ENCODE data around the gene DUOXA1.

DUOXA1 gene

DNA sequence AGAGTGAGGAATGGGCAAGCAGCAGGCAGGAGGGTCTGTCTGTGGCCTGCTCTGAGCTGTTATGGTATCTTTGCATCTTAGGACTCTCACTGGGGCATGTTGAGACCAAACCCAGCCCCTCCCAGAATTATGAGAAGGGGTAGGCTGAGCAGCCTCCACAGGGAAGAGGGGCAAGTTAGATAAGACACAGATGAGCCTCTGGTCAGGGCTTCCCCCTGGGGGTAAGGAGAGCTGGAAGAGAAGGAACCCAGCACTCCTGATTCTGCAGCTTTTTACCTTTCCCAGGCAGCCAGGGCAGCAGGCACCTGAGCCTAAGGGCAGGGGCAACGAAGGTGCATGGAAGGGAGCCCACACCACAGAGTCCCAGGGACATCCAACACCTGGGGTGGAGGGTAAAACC lies 19.4 kb upstream of the DUOXA1 start:
- Histone ChIP-seq H3K9me3 (replicated peaks; ENCODE audit: low read length) (no peaks in the 10 kb centered on the region), H3K27me3 (ENCODE audit: control insufficient read depth, insufficient read depth, low read length) (no peaks in the 10 kb centered on the region), H3K4me2 (ENCODE audit: low read length) (no peak overlapping the region), H3K4me1 (ENCODE audit: control insufficient read depth, insufficient read depth, low read length) (peaks cover 13% of the 10 kb centered on the region), H3K4me3 (ENCODE audit: low read length) (no peak overlapping the region), H3K36me3 (ENCODE audit: insufficient read depth, low read length) (no peaks in the 10 kb centered on the region), H3K9ac (ENCODE audit: low read depth, low read length) (no peak overlapping the region)

DNA sequence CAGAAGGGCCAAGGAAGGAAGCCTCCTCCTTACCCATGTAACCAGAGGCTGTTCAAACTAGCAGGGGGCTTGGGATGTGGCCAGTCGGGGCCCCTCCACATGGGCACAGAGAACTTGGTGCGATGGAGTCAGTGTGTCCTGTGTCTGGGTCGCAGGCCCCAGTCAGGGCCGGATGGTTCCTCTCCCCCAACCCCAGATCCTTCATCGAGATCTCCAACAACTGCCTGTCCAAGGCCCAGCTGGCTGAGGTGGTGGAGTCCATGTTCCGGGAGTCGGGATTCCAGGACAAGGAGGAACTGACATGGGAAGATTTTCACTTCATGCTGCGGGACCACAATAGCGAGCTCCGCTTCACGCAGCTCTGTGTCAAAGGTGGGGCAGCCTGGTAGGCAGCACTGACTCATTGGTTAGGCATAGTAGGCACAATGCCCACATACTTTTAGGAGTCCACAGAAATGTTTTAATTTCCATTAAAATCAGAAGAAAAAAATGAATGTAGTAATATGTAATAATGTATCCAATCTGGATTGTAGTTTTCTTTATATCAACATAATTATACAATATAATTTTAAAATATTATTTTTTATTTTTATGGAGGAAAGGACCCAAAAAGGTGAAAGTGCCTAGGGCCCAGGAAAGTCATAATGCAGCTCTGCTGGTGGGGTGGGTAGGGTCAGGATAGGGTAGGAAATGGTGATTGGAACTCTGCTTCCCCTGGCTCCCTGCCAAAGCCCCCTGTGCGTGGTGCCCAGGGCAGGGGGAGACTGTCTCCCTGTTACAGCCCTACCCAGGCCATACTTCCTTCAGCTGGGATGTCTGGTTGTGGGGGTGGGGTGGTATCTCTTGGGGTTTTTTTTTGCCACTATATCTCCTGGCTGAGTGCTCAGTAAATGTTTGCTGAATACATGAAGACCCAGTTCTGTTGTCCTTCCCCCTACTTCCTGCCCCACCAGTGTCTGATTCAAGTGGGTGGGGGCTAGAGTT lies 18.7 kb upstream of the DUOXA1 start:
- H3K4me3 ChIP-seq (ENCODE audit: low read length): no peak overlapping the region
- no peaks in the 10 kb centered on the region for H3K36me3 ChIP-seq (ENCODE audit: insufficient read depth, low read length)
- H3K27me3 ChIP-seq (ENCODE audit: control insufficient read depth, insufficient read depth, low read length): no peaks in the 10 kb centered on the region
- H3K4me2 ChIP-seq (ENCODE audit: low read length): no peak overlapping the region
- peaks cover 13% of the 10 kb centered on the region for H3K4me1 ChIP-seq (ENCODE audit: control insufficient read depth, insufficient read depth, low read length)
- no peak overlapping the region for H3K9ac ChIP-seq (ENCODE audit: low read depth, low read length)
- no peaks in the 10 kb centered on the region for H3K9me3 ChIP-seq (replicated peaks; ENCODE audit: low read length)

DNA sequence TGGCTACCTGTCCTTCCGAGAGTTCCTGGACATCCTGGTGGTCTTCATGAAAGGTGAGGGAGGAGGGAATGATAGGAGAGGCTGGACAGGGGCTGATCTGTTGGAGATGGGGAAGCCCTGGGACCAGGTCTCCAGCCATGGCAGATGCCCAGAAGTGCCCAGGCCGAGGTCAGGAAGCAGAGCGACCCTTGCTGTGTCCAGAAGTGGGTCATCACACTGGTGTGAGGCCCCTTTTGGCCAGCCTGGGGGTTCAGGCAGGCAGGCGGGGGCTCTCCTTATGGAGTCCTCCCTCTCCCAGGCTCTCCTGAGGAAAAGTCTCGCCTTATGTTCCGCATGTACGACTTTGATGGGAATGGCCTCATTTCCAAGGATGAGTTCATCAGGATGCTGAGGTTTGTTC lies 17.9 kb upstream of the DUOXA1 start:
- no peaks in the 10 kb centered on the region for H3K9me3 ChIP-seq (replicated peaks; ENCODE audit: low read length)
- no peak overlapping the region for H3K4me3 ChIP-seq (ENCODE audit: low read length)
- H3K4me2 ChIP-seq (ENCODE audit: low read length): no peak overlapping the region
- H3K9ac ChIP-seq (ENCODE audit: low read depth, low read length): no peak overlapping the region
- no peaks in the 10 kb centered on the region for H3K27me3 ChIP-seq (ENCODE audit: control insufficient read depth, insufficient read depth, low read length)
- peaks cover 13% of the 10 kb centered on the region for H3K4me1 ChIP-seq (ENCODE audit: control insufficient read depth, insufficient read depth, low read length)
- H3K36me3 ChIP-seq (ENCODE audit: insufficient read depth, low read length): no peaks in the 10 kb centered on the region

DNA sequence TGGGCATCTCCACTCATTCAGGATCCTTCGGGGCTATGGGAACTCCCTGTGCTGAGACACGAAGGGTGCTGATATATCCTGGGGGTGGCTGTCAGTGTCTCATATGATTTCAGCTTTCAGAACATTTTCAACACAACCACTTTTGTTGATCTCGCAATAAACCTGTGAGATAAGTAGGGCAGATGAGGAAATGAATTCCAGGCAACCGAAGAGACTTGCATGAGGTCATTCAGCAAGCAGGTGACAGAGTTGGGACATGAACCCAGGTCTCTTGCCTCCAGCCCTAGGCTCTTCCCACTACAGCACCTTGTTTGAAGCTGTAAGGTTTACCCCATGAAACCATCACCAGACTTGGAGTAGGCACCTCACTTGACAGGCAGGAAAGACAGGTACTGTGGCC lies 16.7 kb upstream of the DUOXA1 start:
- Histone ChIP-seq H3K27me3 (ENCODE audit: control insufficient read depth, insufficient read depth, low read length) (no peaks in the 10 kb centered on the region), H3K4me2 (ENCODE audit: low read length) (no peak overlapping the region), H3K9me3 (replicated peaks; ENCODE audit: low read length) (no peaks in the 10 kb centered on the region), H3K9ac (ENCODE audit: low read depth, low read length) (no peak overlapping the region), H3K36me3 (ENCODE audit: insufficient read depth, low read length) (no peaks in the 10 kb centered on the region), H3K4me1 (ENCODE audit: control insufficient read depth, insufficient read depth, low read length) (peaks cover 13% of the 10 kb centered on the region), H3K4me3 (ENCODE audit: low read length) (no peak overlapping the region)

DNA sequence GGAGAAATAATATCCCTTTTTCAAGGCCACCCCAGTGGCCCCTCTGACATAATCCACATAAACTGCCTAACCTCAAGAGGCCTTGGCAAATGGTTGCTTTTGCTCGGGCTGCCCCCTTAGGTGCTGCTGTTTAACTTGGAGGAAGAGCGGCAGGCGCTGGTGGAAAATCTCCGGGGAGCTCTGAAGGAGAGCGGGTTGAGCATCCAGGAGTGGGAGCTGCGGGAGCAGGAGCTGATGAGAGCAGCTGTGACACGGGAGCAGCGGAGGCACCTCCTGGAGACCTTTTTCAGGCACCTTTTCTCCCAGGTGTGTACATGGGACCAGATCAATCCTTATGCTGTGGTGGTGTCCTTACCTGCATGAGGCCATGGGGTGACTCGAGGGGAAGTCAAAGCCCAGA lies 15.1 kb upstream of the DUOXA1 start:
- no peaks in the 10 kb centered on the region for H3K9me3 ChIP-seq (replicated peaks; ENCODE audit: low read length)
- no peaks in the 10 kb centered on the region for H3K27me3 ChIP-seq (ENCODE audit: control insufficient read depth, insufficient read depth, low read length)
- no peak overlapping the region for H3K4me2 ChIP-seq (ENCODE audit: low read length)
- no peak overlapping the region for H3K4me3 ChIP-seq (ENCODE audit: low read length)
- H3K36me3 ChIP-seq (ENCODE audit: insufficient read depth, low read length): no peaks in the 10 kb centered on the region
- H3K9ac ChIP-seq (ENCODE audit: low read depth, low read length): no peak overlapping the region
- H3K4me1 ChIP-seq (ENCODE audit: control insufficient read depth, insufficient read depth, low read length): peaks cover 13% of the 10 kb centered on the region

DNA sequence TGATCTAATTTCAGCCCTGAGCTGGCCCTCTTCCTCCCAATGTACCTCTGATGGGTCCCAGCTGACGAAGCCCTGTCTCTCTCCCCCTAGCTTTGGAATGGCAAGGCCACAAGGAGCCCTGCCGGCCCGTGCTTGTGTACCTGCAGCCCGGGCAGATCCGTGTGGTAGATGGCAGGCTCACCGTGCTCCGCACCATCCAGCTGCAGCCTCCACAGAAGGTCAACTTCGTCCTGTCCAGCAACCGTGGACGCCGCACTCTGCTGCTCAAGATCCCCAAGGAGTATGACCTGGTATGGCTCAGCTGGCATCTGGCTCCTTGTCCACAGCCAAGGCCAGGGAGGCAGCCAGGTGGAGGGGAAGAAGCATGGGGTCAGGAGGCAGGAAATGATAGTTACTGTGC lies 14.3 kb upstream of the DUOXA1 start:
- Histone ChIP-seq H3K27me3 (ENCODE audit: control insufficient read depth, insufficient read depth, low read length) (peaks cover 3% of the 10 kb centered on the region), H3K36me3 (ENCODE audit: insufficient read depth, low read length) (no peaks in the 10 kb centered on the region), H3K9me3 (replicated peaks; ENCODE audit: low read length) (no peaks in the 10 kb centered on the region), H3K9ac (ENCODE audit: low read depth, low read length) (no peak overlapping the region), H3K4me1 (ENCODE audit: control insufficient read depth, insufficient read depth, low read length) (peaks cover 11% of the 10 kb centered on the region), H3K4me2 (ENCODE audit: low read length) (no peak overlapping the region), H3K4me3 (ENCODE audit: low read length) (no peak overlapping the region)

DNA sequence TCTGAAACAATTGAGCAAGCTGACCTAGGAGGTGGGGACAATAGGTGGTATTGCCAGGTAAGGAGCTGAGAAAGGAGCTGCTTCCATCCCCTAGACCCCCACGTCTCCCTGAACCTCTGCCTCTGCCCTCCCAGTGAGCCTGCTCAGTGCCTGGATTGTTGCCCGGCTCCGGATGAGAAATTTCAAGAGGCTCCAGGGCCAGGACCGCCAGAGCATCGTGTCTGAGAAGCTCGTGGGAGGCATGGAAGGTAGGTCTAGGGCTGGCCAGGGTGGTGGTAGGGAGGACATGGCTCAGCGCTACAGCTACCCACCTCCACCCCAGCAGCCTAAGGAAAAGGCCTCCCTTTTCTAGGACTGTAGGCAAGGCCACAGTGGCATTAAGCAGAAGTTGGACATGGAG lies 13.4 kb upstream of the DUOXA1 start:
- Histone ChIP-seq H3K27me3 (ENCODE audit: control insufficient read depth, insufficient read depth, low read length) (peaks cover 9% of the 10 kb centered on the region), H3K4me2 (ENCODE audit: low read length) (no peak overlapping the region), H3K36me3 (ENCODE audit: insufficient read depth, low read length) (no peaks in the 10 kb centered on the region), H3K9me3 (replicated peaks; ENCODE audit: low read length) (no peaks in the 10 kb centered on the region), H3K4me1 (ENCODE audit: control insufficient read depth, insufficient read depth, low read length) (peaks cover 2% of the 10 kb centered on the region), H3K4me3 (ENCODE audit: low read length) (no peak overlapping the region), H3K9ac (ENCODE audit: low read depth, low read length) (no peak overlapping the region)

DNA sequence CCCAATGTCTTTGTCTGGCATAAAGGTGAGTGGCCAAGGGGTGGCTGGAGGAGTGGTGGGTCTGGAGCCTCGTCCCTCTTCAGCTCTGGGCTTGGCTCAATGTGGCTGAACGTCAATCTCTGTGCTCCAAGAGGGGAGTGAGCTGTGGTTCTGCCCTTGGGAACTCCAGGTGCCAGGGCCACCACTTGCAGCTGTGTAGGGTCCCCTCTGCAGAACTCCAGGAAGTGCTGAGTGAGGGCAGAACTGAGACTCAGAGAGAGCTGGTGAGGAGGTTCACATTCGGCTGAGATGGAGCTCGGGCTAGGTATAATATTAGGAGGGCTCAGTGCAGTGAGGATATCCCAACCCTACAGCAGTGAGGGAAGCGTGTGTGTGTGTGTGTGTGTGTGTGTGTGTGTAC lies 11.7 kb upstream of the DUOXA1 start:
- H3K27me3 ChIP-seq (ENCODE audit: control insufficient read depth, insufficient read depth, low read length): peaks cover 20% of the 10 kb centered on the region
- H3K4me2 ChIP-seq (ENCODE audit: low read length): no peak overlapping the region
- H3K36me3 ChIP-seq (ENCODE audit: insufficient read depth, low read length): no peaks in the 10 kb centered on the region
- H3K9ac ChIP-seq (ENCODE audit: low read depth, low read length): no peak overlapping the region
- no peaks in the 10 kb centered on the region for H3K4me1 ChIP-seq (ENCODE audit: control insufficient read depth, insufficient read depth, low read length)
- no peaks in the 10 kb centered on the region for H3K9me3 ChIP-seq (replicated peaks; ENCODE audit: low read length)
- no peak overlapping the region for H3K4me3 ChIP-seq (ENCODE audit: low read length)

DNA sequence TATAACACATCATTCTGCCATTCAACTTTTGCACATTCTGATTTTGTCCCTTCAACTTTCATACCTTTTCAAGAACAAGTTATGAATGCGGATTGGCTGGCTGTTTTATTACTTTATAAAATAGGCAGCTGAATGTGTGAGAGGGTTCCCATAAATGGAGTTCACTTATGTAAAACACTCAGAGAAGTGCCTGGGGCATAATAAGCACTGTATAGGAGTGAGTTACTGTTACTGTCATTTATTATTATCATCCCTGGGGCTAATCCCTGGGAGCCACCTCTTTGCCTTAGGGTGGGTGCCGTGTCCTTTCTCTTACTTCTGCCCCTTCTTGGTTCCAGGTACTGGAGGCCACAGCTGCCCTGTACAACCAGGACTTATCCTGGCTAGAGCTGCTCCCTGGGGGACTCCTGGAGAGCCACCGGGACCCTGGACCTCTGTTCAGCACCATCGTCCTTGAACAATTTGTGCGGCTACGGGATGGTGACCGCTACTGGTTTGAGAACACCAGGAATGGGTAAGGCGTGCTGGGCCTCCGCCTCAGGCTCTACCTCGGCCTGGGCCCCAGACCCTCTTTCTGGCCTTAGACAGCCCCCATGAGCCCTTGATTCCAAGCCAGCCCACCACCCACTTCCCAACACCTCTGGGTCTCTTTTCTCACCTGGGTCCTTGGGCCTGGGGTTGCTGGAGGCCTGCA lies 11.0 kb upstream of the DUOXA1 start:
- Histone ChIP-seq H3K27me3 (ENCODE audit: control insufficient read depth, insufficient read depth, low read length) (peaks cover 26% of the 10 kb centered on the region), H3K9me3 (replicated peaks; ENCODE audit: low read length) (no peaks in the 10 kb centered on the region), H3K4me1 (ENCODE audit: control insufficient read depth, insufficient read depth, low read length) (no peaks in the 10 kb centered on the region)

DNA sequence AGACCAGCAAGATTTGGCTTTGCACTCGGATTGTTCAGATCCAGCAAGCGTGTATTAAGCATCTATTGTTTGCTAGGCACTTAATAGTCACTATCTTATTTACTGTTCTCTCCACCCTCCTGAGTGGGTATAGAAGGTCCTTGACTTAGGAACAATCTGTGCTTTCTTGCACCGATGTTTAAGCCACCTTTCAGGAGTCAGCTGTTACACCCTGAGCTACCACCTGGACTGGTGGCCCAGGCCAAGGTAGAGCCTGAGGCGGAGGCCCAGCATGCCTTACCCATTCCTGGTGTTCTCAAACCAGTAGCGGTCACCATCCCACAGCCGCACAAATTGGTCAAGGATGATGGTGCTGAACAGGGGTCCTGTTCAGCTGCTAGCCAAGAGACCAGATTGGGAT lies 10.1 kb upstream of the DUOXA1 start:
- Histone ChIP-seq H3K4me1 (ENCODE audit: control insufficient read depth, insufficient read depth, low read length) (no peaks in the 10 kb centered on the region), H3K4me2 (ENCODE audit: low read length) (no peak overlapping the region), H3K9ac (ENCODE audit: low read depth, low read length) (no peak overlapping the region), H3K9me3 (replicated peaks; ENCODE audit: low read length) (no peaks in the 10 kb centered on the region), H3K4me3 (ENCODE audit: low read length) (no peak overlapping the region), H3K27me3 (ENCODE audit: control insufficient read depth, insufficient read depth, low read length) (peaks cover 33% of the 10 kb centered on the region), H3K36me3 (ENCODE audit: insufficient read depth, low read length) (no peaks in the 10 kb centered on the region)

More for the DNA sequence above, 11.0 kb upstream of the DUOXA1 start:
- Histone ChIP-seq H3K9ac (ENCODE audit: low read depth, low read length) (no peak overlapping the region), H3K36me3 (ENCODE audit: insufficient read depth, low read length) (no peaks in the 10 kb centered on the region), H3K4me3 (ENCODE audit: low read length) (no peak overlapping the region), H3K4me2 (ENCODE audit: low read length) (no peak overlapping the region)

DNA sequence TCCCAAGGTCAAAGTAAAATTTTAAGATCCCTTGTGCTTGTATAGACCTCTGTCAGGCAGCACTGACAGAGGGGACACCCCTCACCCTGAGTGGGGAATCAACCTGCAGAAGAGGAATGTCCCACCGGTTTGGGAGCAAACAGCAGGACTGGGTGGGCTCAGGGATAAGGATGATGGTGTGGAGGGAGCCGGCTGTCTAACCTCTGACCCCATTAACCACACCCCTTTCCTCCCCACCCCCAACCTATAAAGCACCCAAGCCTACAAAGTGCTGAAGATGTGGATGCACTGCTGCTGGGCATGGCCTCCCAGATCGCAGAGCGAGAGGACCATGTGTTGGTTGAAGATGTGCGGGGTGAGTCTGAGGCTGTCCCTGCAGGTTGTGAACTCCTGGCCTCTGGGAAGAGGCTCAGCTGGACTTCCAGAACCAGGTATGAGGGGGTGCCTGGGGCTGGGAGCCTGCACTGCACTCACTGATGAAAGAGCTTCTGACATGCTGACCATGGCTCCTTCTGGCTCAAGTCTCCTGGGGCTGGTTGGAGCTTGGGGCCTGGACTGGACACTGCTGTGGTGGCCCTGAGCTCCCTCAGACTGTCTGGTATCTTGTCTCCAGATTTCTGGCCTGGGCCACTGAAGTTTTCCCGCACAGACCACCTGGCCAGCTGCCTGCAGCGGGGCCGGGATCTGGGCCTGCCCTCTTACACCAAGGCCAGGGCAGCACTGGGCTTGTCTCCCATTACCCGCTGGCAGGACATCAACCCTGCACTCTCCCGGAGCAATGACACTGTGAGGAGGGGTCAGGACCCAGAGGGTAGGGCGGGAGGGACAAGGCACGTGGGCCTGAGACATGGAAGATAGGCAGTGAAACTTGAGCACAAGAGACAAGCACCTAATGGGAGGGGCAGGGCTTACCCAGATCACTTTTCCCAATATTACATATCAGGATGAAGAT lies 9.4 kb upstream of the DUOXA1 start:
- no peak overlapping the region for H3K4me2 ChIP-seq (ENCODE audit: low read length)
- peaks cover 40% of the 10 kb centered on the region for H3K27me3 ChIP-seq (ENCODE audit: control insufficient read depth, insufficient read depth, low read length)
- H3K9ac ChIP-seq (ENCODE audit: low read depth, low read length): no peak overlapping the region
- H3K4me3 ChIP-seq (ENCODE audit: low read length): no peak overlapping the region
- no peaks in the 10 kb centered on the region for H3K36me3 ChIP-seq (ENCODE audit: insufficient read depth, low read length)
- H3K4me1 ChIP-seq (ENCODE audit: control insufficient read depth, insufficient read depth, low read length): no peaks in the 10 kb centered on the region
- H3K9me3 ChIP-seq (replicated peaks; ENCODE audit: low read length): no peaks in the 10 kb centered on the region
